A673 (cell line): ENCODE measurements around the gene OPRM1.

Experiments used
- CTCF ChIP-seq: fragments of 300-800, 200-600 bp; sonication (generic); conservative IDR thresholded peaks from 2 replicates; pipeline ENCODE4 v1.5.1; 2017; ENCODE audit warnings: low read depth, mild to moderate bottlenecking, antibody characterized with exemption, low read length, moderate library complexity, mixed read lengths
- EZH2 ChIP-seq: fragments of 200-600 bp; sonication (generic); IDR thresholded peaks from 2 replicates; pipeline ENCODE4 v1.6.1; 2017; ENCODE audit warnings: borderline replicate concordance, low read depth, mild to moderate bottlenecking, mixed read lengths, antibody characterized with exemption, low read length; ENCODE audit not compliant: poor library complexity, severe bottlenecking

GRCh38 chr6:154236646-154237301 lies 197.7 kb downstream of the OPRM1 start:
- TF ChIP-seq EZH2, result no peak
- no peak for TF ChIP-seq CTCF
